Neutrophil (primary cell): ENCODE results near the gene IL18RAP.

Experiments used
- H3K27ac ChIP-seq: fragments of 200-600 bp; sonication (generic); 2 replicates; pipeline ENCODE4 v1.5.1; 2016; ENCODE audit warnings: mild to moderate bottlenecking, moderate library complexity
- H3K27me3 ChIP-seq: fragments of 200-600 bp; sonication (generic); 2 replicates; pipeline ENCODE4 v1.6.0; 2016; ENCODE audit warnings: mild to moderate bottlenecking
- H3K36me3 ChIP-seq: fragments of 200-600 bp; sonication (generic); 2 replicates; pipeline ENCODE4 v1.5.1; 2017
- H3K4me1 ChIP-seq, 2 experiments: fragments of 200-600 bp in 1 of 2; sonication (generic) in 1 of 2; 1 replicate in 1 of 2; 2 replicates in 1 of 2; pipeline versions ENCODE4 v1.5.1 to v1.6.1; 2013 to 2016; ENCODE audit warnings: low read depth in 1 of 2, low read length in 1 of 2, mild to moderate bottlenecking in 1 of 2, moderate library complexity in 1 of 2; ENCODE audit not compliant: control insufficient read depth in 1 of 2, insufficient read depth in 1 of 2
- H3K4me3 ChIP-seq, 2 experiments: fragments of 200-600 bp in 1 of 2; sonication (generic) in 1 of 2; 1 replicate in 1 of 2; 2 replicates in 1 of 2; pipeline ENCODE4 v1.5.1; 2013 to 2016; ENCODE audit warnings: low read depth in 1 of 2, low read length in 1 of 2, mild to moderate bottlenecking in 1 of 2, moderate library complexity in 1 of 2
- H3K9me3 ChIP-seq: fragments of 200-600 bp; sonication (generic); 2 replicates; pipeline ENCODE4 v1.5.1; 2016
- CTCF ChIP-seq: fragments of 200-600 bp; sonication (generic); IDR thresholded peaks from 2 replicates; pipeline ENCODE4 v1.5.1; 2016; ENCODE audit warnings: antibody characterized with exemption

Gene IL18RAP

GRCh38 chr2:102436323-102436722 is 13.4 kb downstream of the IL18RAP start:
- no peaks in the 10 kb centered on the region for H3K27me3 ChIP-seq
- TF ChIP-seq CTCF = no peak
- peaks cover 90 to 97% of the 10 kb centered on the region in 2 experiments for H3K4me1 ChIP-seq
- peaks cover 8% of the 10 kb centered on the region for H3K36me3 ChIP-seq
- peak overlapping the region in 1 of 2 experiments; percentile 26 for H3K4me3 ChIP-seq
- no peaks in the 10 kb centered on the region for H3K9me3 ChIP-seq
- peak overlapping the region; percentile 78 for H3K27ac ChIP-seq

GRCh38 chr2:102437122-102437521 is 14.2 kb downstream of the IL18RAP start:
- H3K27me3 ChIP-seq = no peaks in the 10 kb centered on the region
- H3K4me3 ChIP-seq = no peak overlapping the region
- TF ChIP-seq CTCF = no peak
- peaks cover 10% of the 10 kb centered on the region for H3K36me3 ChIP-seq
- H3K9me3 ChIP-seq = no peaks in the 10 kb centered on the region
- H3K27ac ChIP-seq = peak overlapping the region; percentile 78
- H3K4me1 ChIP-seq = peaks cover 91 to 97% of the 10 kb centered on the region in 2 experiments

- Histone ChIP-seq H3K27ac (peak overlapping the region; percentile 78), H3K27me3 (no peaks in the 10 kb centered on the region), H3K9me3 (no peaks in the 10 kb centered on the region), H3K36me3 (peaks cover 10% of the 10 kb centered on the region), H3K4me1 (peaks cover 91 to 97% of the 10 kb centered on the region in 2 experiments), H3K4me3 (peak overlapping the region in 1 of 2 experiments; percentile 14)
- no peak for TF ChIP-seq CTCF
Observed at GRCh38 chr2:102438111-102438510, 15.2 kb downstream of the IL18RAP start.

GRCh38 chr2:102438578-102438977 is 15.6 kb downstream of the IL18RAP start:
- H3K4me1 ChIP-seq = peaks cover 93 to 97% of the 10 kb centered on the region in 2 experiments
- no peak for TF ChIP-seq CTCF
- peak overlapping the region in 1 of 2 experiments; percentile 14 for H3K4me3 ChIP-seq
- H3K27ac ChIP-seq = peak overlapping the region; percentile 78
- no peaks in the 10 kb centered on the region for H3K9me3 ChIP-seq
- H3K36me3 ChIP-seq = peaks cover 10% of the 10 kb centered on the region
- no peaks in the 10 kb centered on the region for H3K27me3 ChIP-seq

- H3K27me3 ChIP-seq = no peaks in the 10 kb centered on the region
- peaks cover 15% of the 10 kb centered on the region for H3K36me3 ChIP-seq
- no peak for TF ChIP-seq CTCF
- H3K4me3 ChIP-seq = peak overlapping the region in 1 of 2 experiments; percentile 14
- no peaks in the 10 kb centered on the region for H3K9me3 ChIP-seq
- H3K4me1 ChIP-seq = peaks cover 96 to 97% of the 10 kb centered on the region in 2 experiments
- H3K27ac ChIP-seq = peak overlapping the region; percentile 78
Observed at GRCh38 chr2:102439065-102439695, 16.2 kb downstream of the IL18RAP start.
